Body of pancreas (tissue), 4 donors: ENCODE results near the gene DDIT3.

ENCODE experiments used
- POLR2A ChIP-seq, 3 donors: fragments of 450-650 bp; IDR thresholded peaks; one replicate each; pipeline ENCODE4 v1.6.1; 2016; ENCODE audit warnings: antibody characterized with exemption in 3 of 3, mild to moderate bottlenecking in 2 of 3
- TF ChIP-seq, protein P1 (sequence below), 7 experiments: fragments of 450-650 bp in 4 of 7; fragments of 200-600 bp in 3 of 7; sonication (generic) in 3 of 7; IDR thresholded peaks; one replicate each; pipeline ENCODE4 v1.5.1; 2016 to 2019; ENCODE audit warnings: antibody characterized with exemption in 7 of 7

DNA sequence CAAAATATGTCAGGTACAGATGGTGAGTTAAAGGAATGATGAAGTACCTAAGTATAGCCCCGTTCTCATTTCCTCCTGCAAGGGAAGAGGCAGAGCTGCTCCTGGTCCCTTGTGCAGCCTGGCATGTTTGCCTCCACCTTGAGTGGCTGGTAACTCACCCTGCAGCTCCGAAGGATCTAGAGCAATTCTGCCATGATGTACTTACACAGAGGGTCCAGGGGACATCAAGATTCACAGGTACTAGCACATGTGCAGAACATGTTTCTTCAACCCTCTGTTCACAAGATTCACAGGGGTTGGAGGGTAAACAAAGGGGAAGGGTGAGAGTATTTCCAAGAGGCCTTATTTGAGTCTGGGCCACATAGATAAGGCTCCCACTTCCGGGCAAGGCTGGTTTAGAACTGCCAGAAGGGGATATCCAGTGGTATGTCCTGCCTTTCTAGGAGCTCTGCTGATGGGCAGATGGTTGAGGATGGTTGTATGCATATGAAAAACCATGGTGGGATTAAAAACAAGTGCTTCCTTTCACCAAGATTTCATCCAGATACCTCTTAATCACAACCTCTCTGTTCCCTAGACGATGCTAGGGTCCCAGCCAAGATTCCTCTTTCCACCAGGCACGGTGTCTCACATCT, 18.9 kb upstream of the DDIT3 start:
- no peak for TF ChIP-seq POLR2A (IDR thresholded peaks at IDR 0.05)
- TF ChIP-seq, protein P1, sequence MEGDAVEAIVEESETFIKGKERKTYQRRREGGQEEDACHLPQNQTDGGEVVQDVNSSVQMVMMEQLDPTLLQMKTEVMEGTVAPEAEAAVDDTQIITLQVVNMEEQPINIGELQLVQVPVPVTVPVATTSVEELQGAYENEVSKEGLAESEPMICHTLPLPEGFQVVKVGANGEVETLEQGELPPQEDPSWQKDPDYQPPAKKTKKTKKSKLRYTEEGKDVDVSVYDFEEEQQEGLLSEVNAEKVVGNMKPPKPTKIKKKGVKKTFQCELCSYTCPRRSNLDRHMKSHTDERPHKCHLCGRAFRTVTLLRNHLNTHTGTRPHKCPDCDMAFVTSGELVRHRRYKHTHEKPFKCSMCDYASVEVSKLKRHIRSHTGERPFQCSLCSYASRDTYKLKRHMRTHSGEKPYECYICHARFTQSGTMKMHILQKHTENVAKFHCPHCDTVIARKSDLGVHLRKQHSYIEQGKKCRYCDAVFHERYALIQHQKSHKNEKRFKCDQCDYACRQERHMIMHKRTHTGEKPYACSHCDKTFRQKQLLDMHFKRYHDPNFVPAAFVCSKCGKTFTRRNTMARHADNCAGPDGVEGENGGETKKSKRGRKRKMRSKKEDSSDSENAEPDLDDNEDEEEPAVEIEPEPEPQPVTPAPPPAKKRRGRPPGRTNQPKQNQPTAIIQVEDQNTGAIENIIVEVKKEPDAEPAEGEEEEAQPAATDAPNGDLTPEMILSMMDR (IDR thresholded peaks at IDR 0.05): no peak
